Adrenal gland (tissue), 12 donors: Measurements from ENCODE around the gene NPBWR2. TPM values are rescaled to one million over a fixed set of nuclear protein-coding genes. Genes with fewer than 3 reads are reported as not detected.

Experiments used
- DNase-seq, 7 donors: peaks; one replicate each; pipeline ENCODE4 v3.0.0-alpha.2; 2019 to 2020
- H3K27ac ChIP-seq, 5 donors: fragments of 200-600 bp; sonication (generic) in 4 of 5; 1 replicate in 3 of 5; 2 replicates in 2 of 5; pipeline versions ENCODE4 v1.5.1 to v1.8.0; 2016 to 2020; ENCODE audit warnings: mild to moderate bottlenecking in 1 of 5
- H3K27me3 ChIP-seq: fragments of 200-600 bp; 2 replicates; pipeline ENCODE4 v1.8.0; 2021
- H3K36me3 ChIP-seq, 2 donors: fragments of 200-600 bp; replicated peaks in 1 of 2; 1 replicate in 1 of 2; 2 replicates in 1 of 2; pipeline versions ENCODE4 v1.5.1 to v1.8.0; 2018 to 2022
- H3K4me1 ChIP-seq, 2 donors: fragments of 200-600 bp; replicated peaks in 1 of 2; 1 replicate in 1 of 2; 2 replicates in 1 of 2; pipeline versions ENCODE4 v1.5.1 to v1.8.0; 2018 to 2021
- H3K4me3 ChIP-seq, 4 donors: fragments of 200-600 bp; sonication (generic) in 3 of 4; one replicate each; pipeline ENCODE4 v1.5.1; 2016 to 2018
- H3K9me3 ChIP-seq, 3 donors: fragments of 200-600 bp; sonication (generic) in 1 of 3; replicated peaks in 1 of 3; 1 replicate in 2 of 3; 2 replicates in 1 of 3; pipeline versions ENCODE4 v1.5.1 to v1.8.0; 2016 to 2021
- CTCF ChIP-seq, 6 experiments: fragments of 450-650 bp in 4 of 6; fragments of 200-600 bp in 2 of 6; sonication (generic) in 1 of 6; IDR thresholded peaks; 1 replicate in 5 of 6; 2 replicates in 1 of 6; pipeline versions ENCODE4 v1.5.1 to v1.8.0; 2016 to 2021; ENCODE audit warnings: antibody characterized with exemption in 6 of 6, mild to moderate bottlenecking in 2 of 6, moderate library complexity in 1 of 6
- POLR2A ChIP-seq, 2 donors: fragments of 450-650 bp; IDR thresholded peaks; one replicate each; pipeline ENCODE4 v1.6.1; 2017; ENCODE audit warnings: antibody characterized with exemption in 2 of 2, mild to moderate bottlenecking in 2 of 2, moderate library complexity in 1 of 2
- WGBS, 4 donors: extraction: QIAGEN DNeasy Blood & Tissue Kit in 2 of 4; methylation state at CpG; one replicate each; pipeline versions ENCODE4 v1.1.5 to v1.1.7; 2013 to 2017; 5-methylcytosine and 5-hydroxymethylcytosine counted together
- intact Hi-C, 2 donors: fragments of 100-400 bp; cut with DNase I; formaldehyde crosslinking; loops; one replicate each; pipeline versions ENCODE4 v1.14.1 to v1.15.0; 2022 to 2023
- polyA plus RNA-seq, 3 donors: library from polyadenylated mRNA; stranded (reverse); fragments of 200-250 nt in 2 of 3; fragments of 350-450 nt in 1 of 3; fragmentation: Illumina TruSeq in 1 of 3; extraction: RNeasy Lipid Tissue Mini Kit (QIAGEN cat#74804) in 1 of 3; gene quantifications; one replicate each; pipeline ENCODE4 v1.2.3, GENCODE V29; 2013 to 2014
- total RNA-seq, 9 donors: library from RNA; depleted of rRNA in 4 of 9; stranded (reverse); fragments of >200 nt in 4 of 9; fragments of 120-200 nt in 1 of 9; fragmentation: NEBNext Ultra II Directional in 1 of 9; extraction: Animal tissue kit (Norgen Biotek cat#: 25700) in 1 of 9; gene quantifications; one replicate each; pipeline versions ENCODE4 v1.1.0 to v1.2.4, GENCODE V29; 2013 to 2023
- donor health status: healthy with polysubstance abuse.
- donor health status: Bipolar disorder and iron deficiency.
- donor health status: DM: yes; HTN: yes; CAD: no.
- donor health status: DM: no; HTN: no; CAD: no.
- donor health status: DM: no; HTN: no; CAD: no.
- donor health status: DM: yes; HTN: yes; CAD: no.

Gene NPBWR2
- total and polyA plus RNA-seq, 12 donors, result 0.18 to 0.42 (median 0.33) TPM; not detected in 8

- Histone ChIP-seq H3K27ac (no peak overlapping the region), H3K4me1 (peaks cover 0 to 3% of the 10 kb centered on the region in 2 donors), H3K4me3 (no peak overlapping the region), H3K27me3 (peaks cover 18% of the 10 kb centered on the region), H3K36me3 (no peaks in the 10 kb centered on the region), H3K9me3 (no peaks in the 10 kb centered on the region)
- intact Hi-C loops, result no loop called here
- no peak for TF ChIP-seq CTCF (IDR thresholded peaks at IDR 0.05)
- 86 to 94% (median 93%) methylated on average over 18 to 28 of the region's 28 CpGs for WGBS, 4 donors
- no peak for DNase-seq
Measured at GRCh38 chr20:64098471-64099013, 8.8 kb downstream of the NPBWR2 start.

DNA sequence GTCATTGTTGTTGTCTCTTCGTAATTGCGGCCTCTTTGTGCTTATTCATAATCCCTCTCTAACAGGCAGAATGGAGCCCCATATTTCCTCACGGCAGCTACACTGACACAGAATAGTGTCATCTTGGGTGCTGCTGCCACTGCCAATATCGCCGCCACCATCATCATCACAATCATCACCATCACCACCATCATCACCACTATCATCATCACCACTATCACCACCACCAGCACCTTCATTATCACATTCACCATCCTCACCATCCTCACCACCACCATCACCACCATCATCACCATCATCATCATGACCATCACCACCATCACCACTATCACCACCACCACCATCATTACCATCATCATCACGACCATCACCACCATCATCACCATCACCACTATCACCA lies 10.8 kb downstream of the NPBWR2 start:
- Histone ChIP-seq H3K36me3 (no peaks in the 10 kb centered on the region), H3K4me3 (no peak overlapping the region), H3K9me3 (no peaks in the 10 kb centered on the region), H3K4me1 (no peaks in the 10 kb centered on the region), H3K27ac (no peak overlapping the region), H3K27me3 (peaks cover under 1% of the 10 kb centered on the region)
- no peak for DNase-seq
- intact Hi-C loops, result no loop called here
- TF ChIP-seq CTCF (IDR thresholded peaks at IDR 0.05) (no peak), POLR2A (IDR thresholded peaks at IDR 0.05) (no peak)
- 64 to 85% (median 82%) methylated on average over 6 of the region's 6 CpGs for WGBS, 4 donors

DNA sequence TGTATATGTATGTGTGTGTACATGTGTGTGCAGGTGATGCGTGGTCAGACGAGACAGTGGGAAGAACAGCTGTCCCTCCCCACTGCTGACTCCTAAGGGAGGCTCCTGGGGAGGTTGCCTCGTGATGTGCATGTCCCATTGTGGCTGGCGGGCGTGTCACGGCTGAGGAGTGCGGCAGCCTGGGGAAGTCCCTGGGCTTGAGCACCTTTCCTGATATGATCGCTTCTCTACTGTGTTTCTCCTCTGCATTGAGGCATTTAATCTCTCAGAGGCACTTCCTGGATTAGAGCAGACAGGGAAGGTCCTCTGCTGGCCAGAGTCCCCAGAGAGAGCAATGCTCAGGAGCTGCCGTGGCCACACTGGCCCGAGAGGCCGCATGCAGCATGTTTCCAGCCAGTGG lies 11.4 kb downstream of the NPBWR2 start:
- no peak for DNase-seq
- H3K4me3 ChIP-seq, result no peak overlapping the region
- intact Hi-C loops, result no loop called here
- TF ChIP-seq CTCF (IDR thresholded peaks at IDR 0.05), result no peak
- no peak for TF ChIP-seq POLR2A (IDR thresholded peaks at IDR 0.05)
- H3K4me1 ChIP-seq, result no peaks in the 10 kb centered on the region
- H3K9me3 ChIP-seq, result no peaks in the 10 kb centered on the region
- no peak overlapping the region for H3K27ac ChIP-seq
- WGBS, 4 donors, result 85 to 95% (median 90%) methylated on average over 3 to 11 of the region's 11 CpGs
- no peaks in the 10 kb centered on the region for H3K36me3 ChIP-seq
- H3K27me3 ChIP-seq, result no peaks in the 10 kb centered on the region

DNA sequence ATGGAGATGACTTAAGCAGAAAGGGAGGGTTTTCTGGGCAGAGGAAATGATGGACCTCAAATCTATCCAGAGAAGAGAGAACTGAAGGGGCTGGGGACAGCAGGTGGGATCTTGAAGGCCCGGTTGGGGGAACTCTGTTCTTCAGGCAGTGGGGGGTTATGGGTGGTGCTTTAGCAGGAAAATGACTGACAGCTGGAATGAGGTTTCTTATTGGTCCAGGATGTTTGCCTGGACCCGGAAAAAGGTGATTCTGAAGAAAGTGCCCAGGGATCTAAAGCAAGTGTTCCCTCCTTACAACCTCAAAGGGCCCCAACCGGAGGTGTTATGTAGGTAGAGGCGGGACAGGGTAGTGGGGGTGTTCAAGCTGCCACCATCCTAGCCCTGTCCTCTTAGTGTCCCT lies 11.9 kb downstream of the NPBWR2 start:
- Histone ChIP-seq H3K9me3 (no peaks in the 10 kb centered on the region), H3K36me3 (no peaks in the 10 kb centered on the region), H3K4me3 (no peak overlapping the region), H3K4me1 (no peaks in the 10 kb centered on the region), H3K27ac (no peak overlapping the region), H3K27me3 (no peaks in the 10 kb centered on the region)
- no peak for DNase-seq
- TF ChIP-seq POLR2A (IDR thresholded peaks at IDR 0.05) (no peak), CTCF (IDR thresholded peaks at IDR 0.05) (no peak)
- intact Hi-C loops, result no loop called here
- 73 to 90% (median 84%) methylated on average over 4 of the region's 4 CpGs for WGBS, 4 donors
